ENCODE results near the gene ERICH3. TPM values are rescaled to one million over a fixed set of nuclear protein-coding genes. Genes with fewer than 3 reads are reported as not detected.
"Not testable (repeated sequence)": the region's sequence is repeated elsewhere in the genome, so short reads cannot be mapped to it uniquely, and the experiment has no call there.

The ERICH3 gene
- total RNA-seq, 1 donor from 2014 or later, result not detected

- Histone ChIP-seq H3K4me1 (no peaks in the 10 kb centered on the region), H3K9me3 (no peaks in the 10 kb centered on the region), H3K27ac (no peak overlapping the region), H3K4me3 (no peak overlapping the region), H3K27me3 (peaks cover 9% of the 10 kb centered on the region), H3K36me3 (no peaks in the 10 kb centered on the region)
- DNase-seq (no peak), ATAC-seq (no peak)
- TF ChIP-seq, protein P1, sequence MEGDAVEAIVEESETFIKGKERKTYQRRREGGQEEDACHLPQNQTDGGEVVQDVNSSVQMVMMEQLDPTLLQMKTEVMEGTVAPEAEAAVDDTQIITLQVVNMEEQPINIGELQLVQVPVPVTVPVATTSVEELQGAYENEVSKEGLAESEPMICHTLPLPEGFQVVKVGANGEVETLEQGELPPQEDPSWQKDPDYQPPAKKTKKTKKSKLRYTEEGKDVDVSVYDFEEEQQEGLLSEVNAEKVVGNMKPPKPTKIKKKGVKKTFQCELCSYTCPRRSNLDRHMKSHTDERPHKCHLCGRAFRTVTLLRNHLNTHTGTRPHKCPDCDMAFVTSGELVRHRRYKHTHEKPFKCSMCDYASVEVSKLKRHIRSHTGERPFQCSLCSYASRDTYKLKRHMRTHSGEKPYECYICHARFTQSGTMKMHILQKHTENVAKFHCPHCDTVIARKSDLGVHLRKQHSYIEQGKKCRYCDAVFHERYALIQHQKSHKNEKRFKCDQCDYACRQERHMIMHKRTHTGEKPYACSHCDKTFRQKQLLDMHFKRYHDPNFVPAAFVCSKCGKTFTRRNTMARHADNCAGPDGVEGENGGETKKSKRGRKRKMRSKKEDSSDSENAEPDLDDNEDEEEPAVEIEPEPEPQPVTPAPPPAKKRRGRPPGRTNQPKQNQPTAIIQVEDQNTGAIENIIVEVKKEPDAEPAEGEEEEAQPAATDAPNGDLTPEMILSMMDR (IDR thresholded peaks at IDR 0.05), result no peak
- intact Hi-C loops (cut with DNase I), result no loop called here
Observed at GRCh38 chr1:74677926-74678325, 4.3 kb upstream of the ERICH3 start.

DNA sequence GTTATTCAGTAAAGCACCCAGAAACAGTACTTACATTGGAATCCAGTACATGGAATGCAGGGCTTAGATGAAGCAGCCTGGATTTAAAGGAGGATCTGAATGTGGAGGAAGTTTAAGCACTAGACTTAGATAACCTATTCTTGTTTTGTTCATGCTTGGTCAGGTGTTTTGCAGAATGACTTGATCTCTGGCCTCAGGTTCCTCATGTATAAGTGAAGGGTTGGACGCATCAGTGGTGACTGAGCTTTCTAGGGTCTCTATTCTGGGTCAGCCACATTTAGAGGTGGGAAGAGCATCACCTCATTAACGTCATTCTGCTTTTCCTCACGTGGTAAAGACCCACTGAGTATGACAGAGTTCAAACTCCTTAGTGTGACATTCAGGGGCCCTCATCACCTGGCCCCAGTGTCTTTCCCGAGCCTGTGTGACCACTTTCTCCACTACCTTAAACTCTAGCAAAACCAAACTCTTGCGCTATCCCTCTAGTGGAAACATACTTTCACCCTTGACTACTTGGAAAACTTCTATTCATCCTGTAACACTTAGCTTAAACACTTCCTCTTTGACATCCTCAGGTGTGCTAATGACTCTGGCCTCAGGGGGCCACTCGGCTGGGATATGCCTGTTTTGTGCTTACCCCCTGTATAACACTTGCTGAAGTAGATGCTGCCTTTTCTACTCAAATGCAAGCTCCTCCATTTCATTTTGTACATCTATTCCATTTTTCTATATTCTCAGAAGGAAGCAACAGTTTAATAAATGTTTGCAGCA lies 871 bp upstream of the ERICH3 start:
- no peaks in the 10 kb centered on the region for H3K4me1 ChIP-seq
- H3K27ac ChIP-seq, result no peak overlapping the region
- no peaks in the 10 kb centered on the region for H3K36me3 ChIP-seq
- H3K9me3 ChIP-seq, result no peaks in the 10 kb centered on the region
- DNase-seq (no peak), ATAC-seq (no peak)
- TF ChIP-seq, protein P1 (IDR thresholded peaks at IDR 0.05), result no peak
- H3K4me3 ChIP-seq, result no peak overlapping the region
- intact Hi-C loops (cut with DNase I), result no loop called here
- H3K27me3 ChIP-seq, result peaks cover 9% of the 10 kb centered on the region

DNA sequence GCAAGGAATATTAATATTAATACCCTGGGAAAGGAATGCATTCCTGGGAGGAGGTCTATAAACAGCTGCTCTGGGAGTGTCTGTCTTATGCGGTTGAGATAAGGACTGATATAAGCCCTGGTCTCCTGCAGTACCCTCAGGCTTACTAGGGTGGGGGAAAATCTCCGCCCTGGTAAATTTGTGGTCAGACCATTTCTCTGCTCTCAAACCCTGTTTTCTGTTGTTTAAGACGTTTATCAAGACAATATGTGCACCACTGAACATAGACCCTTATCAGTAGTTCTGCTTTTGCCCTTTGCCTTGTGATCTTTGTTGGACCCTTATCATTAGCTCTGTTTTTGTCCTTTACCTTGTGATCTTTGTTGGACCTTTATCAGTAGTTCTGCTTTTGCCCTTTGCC lies 2.7 kb downstream of the ERICH3 start:
- H3K36me3 ChIP-seq; ATAC-seq; H3K27me3 ChIP-seq; H3K4me3 ChIP-seq; intact Hi-C loops (cut with DNase I); H3K27ac ChIP-seq; H3K4me1 ChIP-seq; H3K9me3 ChIP-seq; DNase-seq: not testable (repeated sequence)

DNA sequence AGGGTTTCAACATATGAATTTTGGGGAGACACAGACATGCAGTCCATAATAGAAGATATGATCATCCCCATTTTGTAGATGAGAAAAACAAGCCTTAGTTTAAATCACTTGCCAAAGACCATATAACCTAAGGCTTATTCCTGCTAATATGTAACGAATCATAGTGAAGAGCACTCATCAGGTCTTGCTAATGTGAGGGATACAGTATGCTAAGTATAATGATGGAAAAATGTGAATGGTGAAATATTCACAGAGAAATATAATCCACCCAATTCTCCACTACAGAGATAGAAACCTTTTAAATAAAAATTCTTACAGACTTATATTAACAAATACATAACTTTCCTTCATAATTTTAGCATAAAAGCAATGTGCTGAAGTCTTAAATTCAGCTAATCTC lies 18.9 kb downstream of the ERICH3 start:
- Histone ChIP-seq H3K27me3 (no peaks in the 10 kb centered on the region), H3K9me3 (no peaks in the 10 kb centered on the region), H3K4me3 (no peak overlapping the region), H3K36me3 (no peaks in the 10 kb centered on the region), H3K4me1 (no peaks in the 10 kb centered on the region), H3K27ac (no peak overlapping the region)
- TF ChIP-seq, protein P1 (IDR thresholded peaks at IDR 0.05), result no peak
- intact Hi-C loops (cut with DNase I), result no loop called here
- DNase-seq (no peak), ATAC-seq (no peak)

- ATAC-seq (no peak), DNase-seq (no peak)
- Histone ChIP-seq H3K4me1 (no peaks in the 10 kb centered on the region), H3K4me3 (no peak overlapping the region), H3K27me3 (no peaks in the 10 kb centered on the region), H3K9me3 (no peaks in the 10 kb centered on the region), H3K27ac (no peak overlapping the region), H3K36me3 (no peaks in the 10 kb centered on the region)
- intact Hi-C loops (cut with DNase I), result no loop called here
- TF ChIP-seq, protein P1 (IDR thresholded peaks at IDR 0.05), result no peak
Observed at GRCh38 chr1:74652711-74653139, 20.9 kb downstream of the ERICH3 start.

DNA sequence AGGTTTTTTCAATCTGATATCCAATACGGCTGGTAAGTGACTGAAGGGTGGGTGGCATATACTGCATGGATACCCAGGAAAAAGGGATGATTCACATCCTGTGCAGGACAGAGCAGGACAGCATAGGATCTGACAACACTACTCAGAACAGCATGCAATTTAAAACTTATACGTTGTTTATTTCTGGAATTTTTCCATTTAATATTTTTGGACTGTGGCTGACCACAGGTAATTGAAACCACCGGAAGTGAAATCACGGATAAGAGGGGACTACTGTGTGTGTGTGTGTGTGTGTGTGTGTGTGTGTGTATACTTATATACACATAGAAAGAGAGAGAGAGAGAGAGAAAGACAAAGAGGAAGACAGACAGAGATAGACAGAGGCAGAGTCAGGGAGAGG lies 23.0 kb downstream of the ERICH3 start:
- H3K4me1 ChIP-seq, result no peaks in the 10 kb centered on the region
- no peak overlapping the region for H3K4me3 ChIP-seq
- no peak overlapping the region for H3K27ac ChIP-seq
- intact Hi-C loops (cut with DNase I), result no loop called here
- TF ChIP-seq, protein P1 (IDR thresholded peaks at IDR 0.05), result no peak
- H3K36me3 ChIP-seq, result no peaks in the 10 kb centered on the region
- no peaks in the 10 kb centered on the region for H3K9me3 ChIP-seq
- no peaks in the 10 kb centered on the region for H3K27me3 ChIP-seq
- ATAC-seq, result no peak
- no peak for DNase-seq

Data from upper lobe of right lung (tissue), 1 donor.